Measurements from ENCODE around the gene HES5.

The HES5 gene

GRCh38 chr1:2480986-2481364 lies 49.1 kb downstream of the HES5 start:
- no peak for DNase-seq (ENCODE audit: low read depth in 3 of 3, low spot score in 1 of 3)

- no peak for DNase-seq (ENCODE audit: low read depth in 3 of 3, low spot score in 1 of 3)
Measured at GRCh38 chr1:2480236-2480985, 49.7 kb downstream of the HES5 start.

GRCh38 chr1:2479618-2480017 lies 50.4 kb downstream of the HES5 start:
- DNase-seq (ENCODE audit: low read depth in 3 of 3, low spot score in 1 of 3) = no peak

GRCh38 chr1:2479186-2479585 lies 50.9 kb downstream of the HES5 start:
- DNase-seq (ENCODE audit: low read depth in 3 of 3, low spot score in 1 of 3) = no peak

All from stimulated activated CD4-positive, alpha-beta T cell treated with anti-CD3 and anti-CD28 coated beads, TNF-alpha, amount 100 ng/mL, for 1 hour (primary cell).